Mesodermal cell (in vitro differentiated cells): ENCODE measurements around the gene RNU6-1.

Source experiments
- H3K27ac ChIP-seq: 2 replicates; pipeline ENCODE4 v1.7.0; 2013; ENCODE audit warnings: mild to moderate bottlenecking, low read depth, low read length, moderate library complexity; ENCODE audit not compliant: severe bottlenecking
- H3K36me3 ChIP-seq: 2 replicates; pipeline ENCODE4 v1.7.1; 2013; ENCODE audit warnings: mild to moderate bottlenecking, low read length, moderate library complexity; ENCODE audit not compliant: control insufficient read depth, insufficient read depth
- H3K4me1 ChIP-seq: one replicate; pipeline ENCODE4 v1.7.1; 2013; ENCODE audit warnings: mild to moderate bottlenecking, low read length; ENCODE audit not compliant: insufficient read depth, control insufficient read depth, poor library complexity, severe bottlenecking
- H3K4me3 ChIP-seq: 2 replicates; pipeline ENCODE4 v1.7.0; 2013; ENCODE audit warnings: low read length, control low read depth, mild to moderate bottlenecking; ENCODE audit not compliant: insufficient read depth, poor library complexity, severe bottlenecking; ENCODE audit errors: extremely low read depth
- H3K9me3 ChIP-seq: 2 replicates; pipeline ENCODE4 v1.7.1; 2013; ENCODE audit warnings: mild to moderate bottlenecking, low read length, moderate library complexity; ENCODE audit not compliant: control insufficient read depth
- WGBS, 2 experiments: methylation state at CpG; one replicate each; pipeline ENCODE4 v1.1.5; 2013; ENCODE audit warnings: missing lambda C conversion rate in 2 of 2; ENCODE audit not compliant: insufficient coverage in 2 of 2; 5-methylcytosine and 5-hydroxymethylcytosine counted together

RNU6-1 gene

DNA sequence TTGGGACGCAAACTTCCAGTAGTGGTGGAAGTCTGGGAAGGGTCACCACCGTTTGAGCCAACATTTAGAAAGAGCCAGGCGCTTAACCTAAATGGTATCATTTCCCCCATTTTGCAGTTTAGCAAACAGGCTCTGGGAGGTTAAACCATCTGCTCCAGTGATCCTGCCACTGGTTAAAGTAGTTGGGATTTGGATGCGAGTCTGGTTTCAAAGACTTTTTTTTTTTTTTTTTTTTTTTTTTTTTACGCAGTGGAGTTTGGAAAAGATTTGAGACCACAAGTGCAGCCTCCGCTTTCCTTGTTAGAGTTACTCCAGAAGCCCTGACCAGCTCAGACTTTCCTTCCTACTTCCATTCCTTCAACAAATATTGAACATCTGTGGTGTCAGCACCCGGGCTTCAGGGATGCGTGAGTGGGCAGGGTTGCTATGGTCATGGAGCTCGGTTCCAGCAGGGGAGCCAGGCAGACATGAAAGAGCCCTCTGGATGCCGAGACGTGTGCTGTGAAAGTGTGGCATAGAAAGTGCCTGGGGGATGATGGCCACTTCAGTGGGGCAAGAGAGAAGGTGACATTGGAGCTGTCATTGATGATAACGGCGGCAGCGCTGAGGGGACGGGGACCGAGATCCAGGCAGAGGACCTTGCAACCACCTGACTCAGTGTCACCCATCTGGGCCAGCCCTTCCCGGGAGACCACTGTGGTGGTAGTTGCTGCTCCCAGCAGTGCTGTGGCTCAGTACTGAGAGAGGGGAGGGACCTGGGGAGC, 1.1 kb upstream of the RNU6-1 start:
- Histone ChIP-seq H3K4me1 (peaks cover 39% of the 10 kb centered on the region), H3K36me3 (no peaks in the 10 kb centered on the region), H3K9me3 (no peaks in the 10 kb centered on the region), H3K4me3 (peak overlapping the region; percentile 86), H3K27ac (peak overlapping the region; percentile 93)
- 29 to 34% methylated on average over 10 to 11 of the region's 17 CpGs for WGBS, 2 experiments

GRCh38 chr15:67839499-67839928, 331 bp downstream of the RNU6-1 start:
- Histone ChIP-seq H3K4me1 (peaks cover 37% of the 10 kb centered on the region), H3K9me3 (no peaks in the 10 kb centered on the region), H3K27ac (peak overlapping the region; percentile 93), H3K4me3 (peak overlapping the region; percentile 86), H3K36me3 (no peaks in the 10 kb centered on the region)
- WGBS, 2 experiments: 19 to 44% methylated on average over 6 to 11 of the region's 12 CpGs

DNA sequence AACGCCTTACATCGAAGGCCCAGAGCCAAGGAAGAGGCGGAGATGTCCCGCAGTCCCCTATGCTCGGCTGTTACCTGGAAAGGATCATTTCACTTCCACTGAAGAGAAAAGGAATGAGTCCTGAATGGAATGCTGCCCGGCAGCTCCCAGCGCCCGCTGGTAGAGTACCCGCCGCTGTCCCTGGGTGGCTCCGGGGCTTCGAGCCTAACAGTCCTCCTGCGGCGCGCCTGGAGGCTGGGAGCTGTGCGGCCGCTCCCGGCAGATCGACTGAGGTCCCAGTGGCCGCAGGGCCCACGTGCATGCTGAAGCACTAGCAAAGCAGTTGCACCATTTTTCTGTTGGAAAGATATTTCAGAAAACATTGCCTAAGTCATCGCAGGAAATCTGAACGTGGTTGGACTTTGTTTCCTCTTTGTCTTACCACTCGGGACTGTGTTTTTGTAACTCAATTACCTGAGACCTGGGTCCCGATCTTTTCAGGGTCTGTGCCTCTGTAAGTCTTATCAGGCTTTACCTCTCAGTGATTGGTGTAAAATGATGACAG, 984 bp downstream of the RNU6-1 start:
- H3K36me3 ChIP-seq: no peaks in the 10 kb centered on the region
- H3K4me3 ChIP-seq: peak overlapping the region; percentile 86
- WGBS, 2 experiments: 13 to 20% methylated on average over 22 to 24 of the region's 25 CpGs
- H3K9me3 ChIP-seq: no peaks in the 10 kb centered on the region
- peaks cover 32% of the 10 kb centered on the region for H3K4me1 ChIP-seq
- H3K27ac ChIP-seq: no peak overlapping the region

DNA sequence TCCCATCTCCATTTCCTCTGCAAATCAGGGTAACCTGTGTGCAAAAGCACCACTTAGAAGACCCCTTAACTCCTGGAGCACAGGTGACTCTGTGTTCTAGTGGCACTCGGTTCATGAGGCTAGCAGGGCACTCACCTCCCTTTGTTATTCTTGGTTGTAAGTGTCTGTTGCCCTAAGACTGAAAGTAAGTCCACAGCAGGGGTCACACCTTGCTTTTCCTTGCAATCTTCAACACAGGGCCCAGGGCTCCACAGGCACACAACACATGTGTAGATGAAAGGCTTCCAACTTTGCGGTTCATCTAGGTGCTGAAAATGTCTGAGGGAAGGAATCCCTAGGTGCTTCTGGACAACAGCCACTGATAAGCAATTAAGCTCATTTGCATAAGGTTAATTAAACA, 2.9 kb downstream of the RNU6-1 start:
- H3K4me1 ChIP-seq: peaks cover 20% of the 10 kb centered on the region
- H3K27ac ChIP-seq: no peak overlapping the region
- no peaks in the 10 kb centered on the region for H3K9me3 ChIP-seq
- no peaks in the 10 kb centered on the region for H3K36me3 ChIP-seq
- 29% methylated on average over 1 of the region's 2 CpGs; no CpG with 5 or more reads in 1 of the 2 experiments for WGBS, 2 experiments
- H3K4me3 ChIP-seq: no peak overlapping the region

DNA sequence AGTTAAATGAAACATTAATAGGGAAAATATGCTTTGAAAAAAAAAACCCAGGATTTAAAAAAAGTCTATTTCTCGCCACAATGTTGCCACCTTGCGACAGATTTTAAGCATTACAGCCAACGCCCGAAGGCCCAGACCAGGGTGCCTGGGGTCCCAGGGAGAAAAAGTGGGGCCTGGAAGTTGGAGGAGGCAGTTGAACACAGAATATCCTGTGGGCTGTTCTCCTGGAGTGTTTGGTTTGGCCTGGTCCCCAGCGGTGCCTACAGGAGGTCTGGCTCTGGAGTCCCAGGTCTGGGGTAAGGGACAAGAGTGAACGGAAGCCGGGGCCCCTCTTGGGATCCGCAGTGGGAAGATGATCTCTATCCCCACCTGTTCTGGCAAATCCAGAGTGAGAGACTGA, 3.4 kb downstream of the RNU6-1 start:
- peak overlapping the region; percentile 28 for H3K4me3 ChIP-seq
- WGBS, 2 experiments: 37 to 42% methylated on average over 5 to 8 of the region's 8 CpGs
- no peaks in the 10 kb centered on the region for H3K36me3 ChIP-seq
- no peak overlapping the region for H3K27ac ChIP-seq
- H3K4me1 ChIP-seq: peaks cover 20% of the 10 kb centered on the region
- no peaks in the 10 kb centered on the region for H3K9me3 ChIP-seq

GRCh38 chr15:67836134-67836455, 3.8 kb downstream of the RNU6-1 start:
- Histone ChIP-seq H3K4me1 (peaks cover 16% of the 10 kb centered on the region), H3K9me3 (no peaks in the 10 kb centered on the region), H3K4me3 (peak overlapping the region; percentile 28), H3K27ac (no peak overlapping the region), H3K36me3 (no peaks in the 10 kb centered on the region)
- WGBS, 2 experiments: 0 to 2% methylated on average over 3 to 9 of the region's 16 CpGs

- peak overlapping the region; percentile 28 for H3K4me3 ChIP-seq
Measured at GRCh38 chr15:67835297-67836133, 4.3 kb downstream of the RNU6-1 start.

GRCh38 chr15:67834581-67835296, 5.1 kb downstream of the RNU6-1 start:
- Histone ChIP-seq H3K27ac (no peak overlapping the region), H3K4me3 (peak overlapping the region; percentile 28), H3K36me3 (no peaks in the 10 kb centered on the region), H3K4me1 (peaks cover 12% of the 10 kb centered on the region), H3K9me3 (no peaks in the 10 kb centered on the region)
- 1% methylated on average over 55 to 56 of the region's 59 CpGs for WGBS, 2 experiments

More at GRCh38 chr15:67835297-67836133, 4.3 kb downstream of the RNU6-1 start:
- Histone ChIP-seq H3K27ac (no peak overlapping the region), H3K9me3 (no peaks in the 10 kb centered on the region), H3K36me3 (no peaks in the 10 kb centered on the region), H3K4me1 (peaks cover 12% of the 10 kb centered on the region)
- 3 to 4% methylated on average over 46 to 54 of the region's 59 CpGs for WGBS, 2 experiments

GRCh38 chr15:67833710-67834511, 5.9 kb downstream of the RNU6-1 start:
- H3K27ac ChIP-seq: no peak overlapping the region
- WGBS, 2 experiments: 0% methylated on average over 18 to 35 of the region's 44 CpGs
- no peaks in the 10 kb centered on the region for H3K9me3 ChIP-seq
- H3K4me1 ChIP-seq: peaks cover 7% of the 10 kb centered on the region
- no peaks in the 10 kb centered on the region for H3K36me3 ChIP-seq
- H3K4me3 ChIP-seq: peak overlapping the region; percentile 28
